ENCODE results near the gene FBLN1. TPM values are rescaled to one million over a fixed set of nuclear protein-coding genes. Genes with fewer than 3 reads are reported as not detected.

FBLN1 gene
- polyA plus RNA-seq, 1 of the 3 experiments (the other 2 are of a cell fraction), result 147 TPM

DNA sequence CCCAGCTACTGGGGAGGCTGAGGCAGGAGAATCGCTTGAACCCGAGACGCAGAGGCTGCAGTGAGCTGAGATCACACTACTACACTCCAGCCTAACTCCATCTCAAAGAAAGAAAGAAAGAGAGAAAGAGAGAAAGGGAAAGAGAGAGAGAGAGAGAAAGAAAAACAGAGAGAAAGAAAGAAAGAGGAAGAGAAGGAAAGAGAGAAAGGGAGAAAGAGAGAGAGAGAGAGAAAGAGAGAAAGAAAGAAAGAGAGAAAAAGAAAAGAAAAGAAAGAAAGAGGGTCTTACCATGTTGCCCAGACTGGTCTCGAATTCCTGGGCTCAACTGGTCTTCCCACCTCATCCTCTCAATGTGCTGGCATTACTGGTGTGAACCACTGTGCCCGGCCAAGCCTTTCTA lies 22.3 kb downstream of the FBLN1 start:
- H3K9ac ChIP-seq, result no peak overlapping the region
- H3K79me2 ChIP-seq (ENCODE audit: insufficient read depth), result no peaks in the 10 kb centered on the region
- no peaks in the 10 kb centered on the region for H4K20me1 ChIP-seq (ENCODE audit: insufficient read depth)
- no peak for DNase-seq
- peaks cover 0 to 2% of the 10 kb centered on the region in 2 experiments; a peak in 1 of 4 replicates for H3K4me1 ChIP-seq (ENCODE audit: control insufficient read depth in 1 of 2, insufficient read depth in 2 of 2, low read depth in 1 of 2, low read length in 1 of 2)
- no peak overlapping the region for H3K27ac ChIP-seq (ENCODE audit: low read depth in 2 of 2, low read length in 1 of 2)
- WGBS (ENCODE audit: low lambda C conversion rate), result 96% methylated on average over 5 of the region's 5 CpGs
- no peaks in the 10 kb centered on the region for H3K27me3 ChIP-seq (ENCODE audit: insufficient read depth)
- CTCF ChIA-PET, result interaction anchor here (1.1 to 1.7 kb wide), 3 partner anchors 18 to 53 kb away, joined by 3 to 9 read pairs (median 3); no protein-coding TSS in a partner anchor
- H3K9me2 ChIP-seq, result no peaks in the 10 kb centered on the region
- no peak for TF ChIP-seq RCOR1 (IDR thresholded peaks at IDR 0.05; ENCODE audit: low read length)
- no peak for TF ChIP-seq RFX5 (IDR thresholded peaks at IDR 0.05; ENCODE audit: low read length)
- TF ChIP-seq, protein P1, sequence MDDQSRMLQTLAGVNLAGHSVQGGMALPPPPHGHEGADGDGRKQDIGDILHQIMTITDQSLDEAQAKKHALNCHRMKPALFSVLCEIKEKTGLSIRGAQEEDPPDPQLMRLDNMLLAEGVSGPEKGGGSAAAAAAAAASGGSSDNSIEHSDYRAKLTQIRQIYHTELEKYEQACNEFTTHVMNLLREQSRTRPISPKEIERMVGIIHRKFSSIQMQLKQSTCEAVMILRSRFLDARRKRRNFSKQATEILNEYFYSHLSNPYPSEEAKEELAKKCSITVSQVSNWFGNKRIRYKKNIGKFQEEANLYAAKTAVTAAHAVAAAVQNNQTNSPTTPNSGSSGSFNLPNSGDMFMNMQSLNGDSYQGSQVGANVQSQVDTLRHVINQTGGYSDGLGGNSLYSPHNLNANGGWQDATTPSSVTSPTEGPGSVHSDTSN (IDR thresholded peaks at IDR 0.05), result no peak
- no peak for TF ChIP-seq TAF1 (IDR thresholded peaks at IDR 0.05; ENCODE audit: borderline replicate concordance, low read depth, low read length)
- TF ChIP-seq, protein P2, sequence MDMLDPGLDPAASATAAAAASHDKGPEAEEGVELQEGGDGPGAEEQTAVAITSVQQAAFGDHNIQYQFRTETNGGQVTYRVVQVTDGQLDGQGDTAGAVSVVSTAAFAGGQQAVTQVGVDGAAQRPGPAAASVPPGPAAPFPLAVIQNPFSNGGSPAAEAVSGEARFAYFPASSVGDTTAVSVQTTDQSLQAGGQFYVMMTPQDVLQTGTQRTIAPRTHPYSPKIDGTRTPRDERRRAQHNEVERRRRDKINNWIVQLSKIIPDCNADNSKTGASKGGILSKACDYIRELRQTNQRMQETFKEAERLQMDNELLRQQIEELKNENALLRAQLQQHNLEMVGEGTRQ (IDR thresholded peaks at IDR 0.05; ENCODE audit: borderline replicate concordance, low read depth, low read length), result no peak
- TF ChIP-seq MXI1 (IDR thresholded peaks at IDR 0.05; ENCODE audit: low read depth, low read length), result no peak
- TF ChIP-seq EP300 (IDR thresholded peaks at IDR 0.05; ENCODE audit: borderline replicate concordance in 1 of 2, low read depth in 1 of 2, low read length in 1 of 2), result no peak
- TF ChIP-seq TEAD4 (IDR thresholded peaks at IDR 0.05; ENCODE audit: borderline replicate concordance, insufficient read depth), result no peak
- no peak for TF ChIP-seq YY1 (IDR thresholded peaks at IDR 0.05; ENCODE audit: low read depth)
- TF ChIP-seq, protein P3, sequence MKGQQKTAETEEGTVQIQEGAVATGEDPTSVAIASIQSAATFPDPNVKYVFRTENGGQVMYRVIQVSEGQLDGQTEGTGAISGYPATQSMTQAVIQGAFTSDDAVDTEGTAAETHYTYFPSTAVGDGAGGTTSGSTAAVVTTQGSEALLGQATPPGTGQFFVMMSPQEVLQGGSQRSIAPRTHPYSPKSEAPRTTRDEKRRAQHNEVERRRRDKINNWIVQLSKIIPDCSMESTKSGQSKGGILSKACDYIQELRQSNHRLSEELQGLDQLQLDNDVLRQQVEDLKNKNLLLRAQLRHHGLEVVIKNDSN (IDR thresholded peaks at IDR 0.05; ENCODE audit: borderline replicate concordance, low read depth), result no peak
- TF ChIP-seq FOXJ3 (CRISPR knock-in tag; IDR thresholded peaks at IDR 0.05), result no peak
- TF ChIP-seq TCF12 (IDR thresholded peaks at IDR 0.05), result no peak
- no peak for TF ChIP-seq POLR2AphosphoS5 (IDR thresholded peaks at IDR 0.05; ENCODE audit: low read depth, low read length)
- no peaks in the 10 kb centered on the region for H3F3A ChIP-seq (replicated peaks; ENCODE audit: insufficient read depth)
- no peaks in the 10 kb centered on the region for H3K9me3 ChIP-seq
- H3K4me2 ChIP-seq, result no peak overlapping the region
- peaks cover 0 to 24% of the 10 kb centered on the region in 2 experiments for H3K36me3 ChIP-seq (replicated peaks in 1 of 2; ENCODE audit: control insufficient read depth in 1 of 2, insufficient read depth in 2 of 2, low read length in 1 of 2)
- no peak overlapping the region for H3K4me3 ChIP-seq (ENCODE audit: low read depth in 2 of 2, low read length in 1 of 2)
- POLR2A ChIA-PET, result no interaction called here
- no peak overlapping the region for H2AFZ ChIP-seq (ENCODE audit: low read depth)

DNA sequence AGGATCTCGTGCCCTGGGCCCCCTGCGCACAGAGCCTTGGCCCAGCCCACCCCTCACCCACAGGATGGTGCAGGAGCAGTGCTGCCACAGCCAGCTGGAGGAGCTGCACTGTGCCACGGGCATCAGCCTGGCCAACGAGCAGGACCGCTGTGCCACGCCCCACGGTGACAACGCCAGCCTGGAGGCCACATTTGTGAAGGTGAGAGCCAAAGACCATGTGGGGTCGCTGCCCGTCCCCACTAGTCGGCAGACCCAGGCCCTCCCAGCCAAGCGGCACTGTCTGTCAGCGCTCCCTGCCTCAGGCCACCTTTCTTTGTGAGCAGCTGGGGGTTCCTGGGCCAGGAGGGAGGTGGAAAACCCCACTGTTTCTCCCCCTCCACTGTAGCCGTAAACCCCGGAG lies 22.8 kb downstream of the FBLN1 start:
- H3K4me1 ChIP-seq (ENCODE audit: control insufficient read depth in 1 of 2, insufficient read depth in 2 of 2, low read depth in 1 of 2, low read length in 1 of 2), result peaks cover 0 to 7% of the 10 kb centered on the region in 2 experiments; a peak in 1 of 4 replicates
- CTCF ChIA-PET, result interaction anchor here (1.1 to 1.6 kb wide), 2 partner anchors 19 to 29 kb away, joined by 3 to 5 read pairs; no protein-coding TSS in a partner anchor

More for the DNA sequence above, 22.8 kb downstream of the FBLN1 start:
- no peaks in the 10 kb centered on the region for H3K27me3 ChIP-seq (ENCODE audit: insufficient read depth)
- H2AFZ ChIP-seq (ENCODE audit: low read depth), result no peak overlapping the region
- POLR2A ChIA-PET, result no interaction called here
- H3K36me3 ChIP-seq (replicated peaks in 1 of 2; ENCODE audit: control insufficient read depth in 1 of 2, insufficient read depth in 2 of 2, low read length in 1 of 2), result peaks cover under 1 to 21% of the 10 kb centered on the region in 2 experiments
- H3K27ac ChIP-seq (ENCODE audit: low read depth in 2 of 2, low read length in 1 of 2), result no peak overlapping the region
- H3F3A ChIP-seq (replicated peaks; ENCODE audit: insufficient read depth), result no peaks in the 10 kb centered on the region
- no peak overlapping the region for H3K9ac ChIP-seq
- TF ChIP-seq NFIC (IDR thresholded peaks at IDR 0.05; ENCODE audit: borderline replicate concordance), result no peak
- no peak for TF ChIP-seq RFX5 (IDR thresholded peaks at IDR 0.05; ENCODE audit: low read length)
- TF ChIP-seq JUND (IDR thresholded peaks at IDR 0.05), result no peak
- no peak for TF ChIP-seq EZH2phosphoT487 (IDR thresholded peaks at IDR 0.05; ENCODE audit: borderline replicate concordance, low read depth)
- no peak for TF ChIP-seq MXI1 (IDR thresholded peaks at IDR 0.05; ENCODE audit: low read depth, low read length)
- TF ChIP-seq, protein P4, sequence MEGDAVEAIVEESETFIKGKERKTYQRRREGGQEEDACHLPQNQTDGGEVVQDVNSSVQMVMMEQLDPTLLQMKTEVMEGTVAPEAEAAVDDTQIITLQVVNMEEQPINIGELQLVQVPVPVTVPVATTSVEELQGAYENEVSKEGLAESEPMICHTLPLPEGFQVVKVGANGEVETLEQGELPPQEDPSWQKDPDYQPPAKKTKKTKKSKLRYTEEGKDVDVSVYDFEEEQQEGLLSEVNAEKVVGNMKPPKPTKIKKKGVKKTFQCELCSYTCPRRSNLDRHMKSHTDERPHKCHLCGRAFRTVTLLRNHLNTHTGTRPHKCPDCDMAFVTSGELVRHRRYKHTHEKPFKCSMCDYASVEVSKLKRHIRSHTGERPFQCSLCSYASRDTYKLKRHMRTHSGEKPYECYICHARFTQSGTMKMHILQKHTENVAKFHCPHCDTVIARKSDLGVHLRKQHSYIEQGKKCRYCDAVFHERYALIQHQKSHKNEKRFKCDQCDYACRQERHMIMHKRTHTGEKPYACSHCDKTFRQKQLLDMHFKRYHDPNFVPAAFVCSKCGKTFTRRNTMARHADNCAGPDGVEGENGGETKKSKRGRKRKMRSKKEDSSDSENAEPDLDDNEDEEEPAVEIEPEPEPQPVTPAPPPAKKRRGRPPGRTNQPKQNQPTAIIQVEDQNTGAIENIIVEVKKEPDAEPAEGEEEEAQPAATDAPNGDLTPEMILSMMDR (IDR thresholded peaks at IDR 0.05), result no peak
- TF ChIP-seq, protein P3 (IDR thresholded peaks at IDR 0.05; ENCODE audit: borderline replicate concordance, low read depth), result no peak
- no peak for TF ChIP-seq RAD21 (IDR thresholded peaks at IDR 0.05; ENCODE audit: low read length)
- no peak for TF ChIP-seq RCOR1 (IDR thresholded peaks at IDR 0.05; ENCODE audit: low read length)
- H3K79me2 ChIP-seq (ENCODE audit: insufficient read depth), result no peaks in the 10 kb centered on the region
- no peaks in the 10 kb centered on the region for H4K20me1 ChIP-seq (ENCODE audit: insufficient read depth)
- H3K4me3 ChIP-seq (ENCODE audit: low read depth in 2 of 2, low read length in 1 of 2), result no peak overlapping the region
- H3K4me2 ChIP-seq, result no peak overlapping the region
- no peaks in the 10 kb centered on the region for H3K9me2 ChIP-seq
- no peak for DNase-seq
- WGBS (ENCODE audit: low lambda C conversion rate), result 87% methylated on average over 4 of the region's 15 CpGs
- H3K9me3 ChIP-seq, result no peaks in the 10 kb centered on the region
